A673 (cell line): Measurements from ENCODE around the gene GMCL2. TPM values are rescaled to one million over a fixed set of nuclear protein-coding genes. Genes with fewer than 3 reads are reported as not detected.

ENCODE experiments used
- BruUV-seq: library from RNA; stranded (reverse); fragments of 400-500 nt; replicated peaks from 2 replicates; lab custom pipeline; 2021; lab: Mats Ljungman, UMichigan
- CTCF ChIA-PET: fragments of 300-600 bp; sonication (Branson Sonifier 250); formaldehyde crosslinking; loops from one replicate; lab custom pipeline; 2022; ENCODE audit warnings: antibody characterized with exemption; lab: Charles Lee
- POLR2A ChIA-PET: fragments of 300-600 bp; sonication (Branson Sonifier 250); formaldehyde crosslinking; loops from one replicate; lab custom pipeline; 2022; ENCODE audit warnings: antibody characterized with exemption; ENCODE audit not compliant: low non-redundant PET; lab: Charles Lee
- DNase-seq: peaks from one replicate; pipeline ENCODE4 v3.0.0-alpha.2; 2015; ENCODE audit warnings: low spot score
- H3K27ac ChIP-seq: fragments of 200-600 bp; sonication (generic); 2 replicates; pipeline ENCODE4 v1.5.1; 2016; ENCODE audit warnings: mixed run types, low read depth, mild to moderate bottlenecking, mixed read lengths, antibody characterized with exemption, low read length; ENCODE audit not compliant: poor library complexity, severe bottlenecking
- H3K27me3 ChIP-seq: fragments of 200-600 bp; sonication (generic); replicated peaks from 2 replicates; pipeline ENCODE4 v1.6.1; 2017; ENCODE audit warnings: mixed run types, low read depth, mild to moderate bottlenecking, mixed read lengths, antibody characterized with exemption, low read length; ENCODE audit not compliant: insufficient read depth, poor library complexity
- H3K36me3 ChIP-seq: fragments of 200-600 bp; sonication (generic); 2 replicates; pipeline ENCODE4 v1.6.1; 2016; ENCODE audit warnings: mixed run types, mild to moderate bottlenecking, mixed read lengths, antibody characterized with exemption, low read length; ENCODE audit not compliant: insufficient read depth, poor library complexity, severe bottlenecking
- H3K4me1 ChIP-seq: fragments of 200-600 bp; sonication (generic); 2 replicates; pipeline ENCODE4 v1.6.1; 2017; ENCODE audit warnings: mixed run types, mild to moderate bottlenecking, mixed read lengths, antibody characterized with exemption, low read length; ENCODE audit not compliant: insufficient read depth, poor library complexity, severe bottlenecking
- H3K4me3 ChIP-seq: fragments of 200-600 bp; sonication (generic); 2 replicates; pipeline ENCODE4 v1.5.1; 2016; ENCODE audit warnings: low read depth, mixed run types, mild to moderate bottlenecking, mixed read lengths, low read length; ENCODE audit not compliant: poor library complexity, severe bottlenecking
- H3K9me3 ChIP-seq: fragments of 200-600 bp; sonication (generic); 2 replicates; pipeline ENCODE4 v1.6.1; 2016; ENCODE audit warnings: mixed run types, low read depth, mild to moderate bottlenecking, mixed read lengths, antibody characterized with exemption, low read length; ENCODE audit not compliant: poor library complexity, severe bottlenecking
- EZH2 ChIP-seq: fragments of 200-600 bp; sonication (generic); IDR thresholded peaks from 2 replicates; pipeline ENCODE4 v1.6.1; 2017; ENCODE audit warnings: borderline replicate concordance, low read depth, mild to moderate bottlenecking, mixed read lengths, antibody characterized with exemption, low read length; ENCODE audit not compliant: poor library complexity, severe bottlenecking
- intact Hi-C: fragments of 100-400 bp; cut with micrococcal nuclease; formaldehyde crosslinking; loops from one replicate; pipeline ENCODE4 v1.10.0; 2022; ENCODE audit not compliant: unreplicated experiment
- total RNA-seq: library from RNA; stranded (reverse); gene quantifications from 2 replicates; pipeline ENCODE4 v1.2.3, GENCODE V29; 2021
- TF ChIP-seq, protein P1 (sequence below): fragments of 300-800, 200-600 bp; sonication (generic); conservative IDR thresholded peaks from 2 replicates; pipeline ENCODE4 v1.5.1; 2017; ENCODE audit warnings: low read depth, mild to moderate bottlenecking, antibody characterized with exemption, low read length, moderate library complexity, mixed read lengths

Gene GMCL2
- total RNA-seq, 1 experiment from 2014 or later = not detected

DNA sequence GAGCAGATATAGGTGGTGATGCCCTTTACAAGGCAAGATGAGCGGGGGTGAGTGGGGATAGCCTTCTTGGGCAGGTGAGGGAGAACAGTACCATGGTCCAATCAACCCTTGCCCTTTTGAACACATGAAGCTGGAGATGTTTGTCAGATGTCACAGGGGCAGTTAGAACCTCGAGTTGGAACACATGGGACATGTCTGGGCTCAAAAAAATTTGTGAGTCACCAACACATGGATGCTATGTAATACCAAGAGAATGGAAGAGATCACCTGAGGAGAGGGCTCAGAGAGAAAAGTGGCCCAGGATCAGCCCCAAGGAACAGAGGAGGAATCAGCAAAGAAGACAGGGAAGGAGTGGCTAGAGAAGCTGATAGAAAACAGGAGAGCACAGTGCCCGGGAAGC, 40.8 kb upstream of the GMCL2 start:
- no peaks in the 10 kb centered on the region for H3K27me3 ChIP-seq
- H3K27ac ChIP-seq = no peak overlapping the region
- TF ChIP-seq, protein P1, sequence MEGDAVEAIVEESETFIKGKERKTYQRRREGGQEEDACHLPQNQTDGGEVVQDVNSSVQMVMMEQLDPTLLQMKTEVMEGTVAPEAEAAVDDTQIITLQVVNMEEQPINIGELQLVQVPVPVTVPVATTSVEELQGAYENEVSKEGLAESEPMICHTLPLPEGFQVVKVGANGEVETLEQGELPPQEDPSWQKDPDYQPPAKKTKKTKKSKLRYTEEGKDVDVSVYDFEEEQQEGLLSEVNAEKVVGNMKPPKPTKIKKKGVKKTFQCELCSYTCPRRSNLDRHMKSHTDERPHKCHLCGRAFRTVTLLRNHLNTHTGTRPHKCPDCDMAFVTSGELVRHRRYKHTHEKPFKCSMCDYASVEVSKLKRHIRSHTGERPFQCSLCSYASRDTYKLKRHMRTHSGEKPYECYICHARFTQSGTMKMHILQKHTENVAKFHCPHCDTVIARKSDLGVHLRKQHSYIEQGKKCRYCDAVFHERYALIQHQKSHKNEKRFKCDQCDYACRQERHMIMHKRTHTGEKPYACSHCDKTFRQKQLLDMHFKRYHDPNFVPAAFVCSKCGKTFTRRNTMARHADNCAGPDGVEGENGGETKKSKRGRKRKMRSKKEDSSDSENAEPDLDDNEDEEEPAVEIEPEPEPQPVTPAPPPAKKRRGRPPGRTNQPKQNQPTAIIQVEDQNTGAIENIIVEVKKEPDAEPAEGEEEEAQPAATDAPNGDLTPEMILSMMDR = no peak
- TF ChIP-seq EZH2 = no peak
- peaks cover 9% of the 10 kb centered on the region for H3K36me3 ChIP-seq
- POLR2A ChIA-PET = no interaction called here
- peaks cover 7% of the 10 kb centered on the region for H3K4me1 ChIP-seq
- H3K9me3 ChIP-seq = no peaks in the 10 kb centered on the region
- BruUV-seq = no TSS peak
- CTCF ChIA-PET = no interaction called here
- intact Hi-C loops = no loop called here
- H3K4me3 ChIP-seq = no peak overlapping the region
- DNase-seq = no peak

DNA sequence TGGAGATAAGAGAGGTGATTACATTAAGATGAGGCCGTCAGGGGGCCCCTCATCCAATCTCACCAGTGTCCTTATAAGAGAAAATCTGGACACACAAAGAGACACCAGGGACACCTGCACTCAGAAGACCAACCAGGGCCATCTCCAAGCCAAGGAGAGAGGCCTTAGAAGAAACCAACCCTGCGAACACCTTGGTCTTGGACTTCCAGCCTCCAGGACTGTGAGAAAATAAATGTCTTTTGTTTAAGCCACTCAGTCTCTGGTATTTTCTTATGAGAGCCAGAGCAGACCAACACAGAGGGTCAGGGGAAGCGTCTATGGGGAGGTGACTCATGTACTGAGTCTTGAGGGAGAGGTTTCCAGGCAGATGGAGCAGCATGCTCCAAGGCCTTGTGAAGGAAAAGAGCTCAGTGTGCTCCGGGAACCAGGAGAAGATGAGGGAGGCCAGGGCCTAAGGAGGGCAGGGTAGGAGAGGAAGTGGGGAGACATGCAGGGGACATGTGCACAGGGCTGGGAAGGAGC, 40.0 kb upstream of the GMCL2 start:
- BruUV-seq = no TSS peak
- TF ChIP-seq, protein P1 = no peak
- no peak for TF ChIP-seq EZH2
- Histone ChIP-seq H3K4me1 (peaks cover 7% of the 10 kb centered on the region), H3K36me3 (peaks cover 9% of the 10 kb centered on the region), H3K4me3 (no peak overlapping the region), H3K27ac (no peak overlapping the region), H3K27me3 (no peaks in the 10 kb centered on the region), H3K9me3 (no peaks in the 10 kb centered on the region)
- CTCF ChIA-PET = no interaction called here
- DNase-seq = no peak
- POLR2A ChIA-PET = no interaction called here
- intact Hi-C loops = no loop called here

DNA sequence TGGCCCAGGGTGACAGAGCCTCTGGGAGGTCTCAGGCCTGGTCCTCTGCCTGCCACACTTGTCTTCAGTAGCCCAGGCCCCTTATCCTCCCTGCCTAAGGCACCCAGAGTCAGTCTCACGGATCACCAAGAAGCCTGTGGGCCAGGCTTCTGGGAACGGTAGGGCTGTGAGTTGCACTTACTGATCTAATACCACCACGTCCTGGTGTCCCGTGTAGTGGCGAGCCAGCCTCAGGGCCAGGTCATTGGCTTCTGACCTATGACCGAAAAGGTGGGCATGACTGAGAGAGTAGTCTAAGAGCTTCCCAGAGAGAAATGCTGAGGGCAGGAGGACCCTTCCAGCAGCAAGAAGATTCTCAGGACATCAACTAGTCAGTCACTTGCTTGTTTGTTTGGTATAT, 38.0 kb upstream of the GMCL2 start:
- no peaks in the 10 kb centered on the region for H3K27me3 ChIP-seq
- intact Hi-C loops = no loop called here
- no peak overlapping the region for H3K27ac ChIP-seq
- no TSS peak for BruUV-seq
- H3K36me3 ChIP-seq = peaks cover 9% of the 10 kb centered on the region
- ChIA-PET POLR2A (no interaction called here), CTCF (no interaction called here)
- DNase-seq = no peak
- no peak for TF ChIP-seq EZH2
- TF ChIP-seq, protein P1 = no peak
- no peaks in the 10 kb centered on the region for H3K4me1 ChIP-seq
- no peaks in the 10 kb centered on the region for H3K9me3 ChIP-seq
- H3K4me3 ChIP-seq = no peak overlapping the region
